K562 (cell line): Measurements from ENCODE around the gene HOATZ.

Experiments used
- CTCF ChIP-seq, 3 experiments: IDR thresholded peaks in 2 of 3; conservative IDR thresholded peaks in 1 of 3; 2 replicates each; pipeline ENCODE4 v1.5.1; 2011 to 2012; ENCODE audit warnings: low read length in 3 of 3, mild to moderate bottlenecking in 3 of 3, control low read depth in 2 of 3, improper control_type of control experiment in 1 of 3, inconsistent platforms in 1 of 3, low read depth in 1 of 3, mixed read lengths in 1 of 3, moderate library complexity in 1 of 3; ENCODE audit not compliant: insufficient read depth in 2 of 3
- DLX4 ChIP-seq: fragments of 250-450 bp; sonication (Bioruptor Pico); IDR thresholded peaks from 2 replicates; pipeline ENCODE4 v1.6.1; 2021; ENCODE audit warnings: mild to moderate bottlenecking
- IRF2 ChIP-seq: sonication (generic); formaldehyde crosslinking; IDR thresholded peaks from 2 replicates; pipeline ENCODE4 v1.8.1; 2022; ENCODE audit warnings: mild to moderate bottlenecking, missing genetic modification reagents
- STAT5A ChIP-seq: IDR thresholded peaks from 2 replicates; pipeline ENCODE4 v1.6.1; 2012; ENCODE audit warnings: low read length, inconsistent platforms, borderline replicate concordance
- USF1 ChIP-seq: sonication (generic); formaldehyde crosslinking; IDR thresholded peaks from 2 replicates; pipeline ENCODE4 v1.9.0; 2022; ENCODE audit warnings: mild to moderate bottlenecking, missing genetic modification reagents

GRCh38 chr11:111535281-111535680, 20.7 kb downstream of the HOATZ start:
- no peak for TF ChIP-seq DLX4 (CRISPR knock-in tag)
- no peak for TF ChIP-seq USF1 (CRISPR knock-in tag)
- no peak for TF ChIP-seq CTCF (IDR thresholded peaks at IDR 0.05 in 2 of 3, conservative IDR thresholded peaks at IDR 0.05 in 1 of 3; ENCODE audit: insufficient read depth in 2 of 3, low read depth in 1 of 3, low read length in 3 of 3)
- no peak for TF ChIP-seq STAT5A
- TF ChIP-seq IRF2 (CRISPR knock-in tag), result no peak
